Cardiac septum (tissue), 1 donor: ENCODE data around the gene NUBPL. TPM values are rescaled to one million over a fixed set of nuclear protein-coding genes. Genes with fewer than 3 reads are reported as not detected.

Experiments
- DNase-seq: peaks from one replicate; pipeline ENCODE4 v3.0.0-alpha.2; 2020; ENCODE audit warnings: low spot score
- intact Hi-C: fragments of 100-400 bp; cut with DNase I; formaldehyde crosslinking; loops from one replicate; pipeline ENCODE4 v1.14.0; 2022
- total RNA-seq: library from RNA; stranded (reverse); fragmentation: NEBNext Ultra II Directional; extraction: Animal tissue kit (Norgen Biotek cat#: 25700); gene quantifications from one replicate; pipeline ENCODE4 v1.2.1, GENCODE V29; 2021
- donor health status: DM: no; HTN: no; CAD: no.

NUBPL gene
- total RNA-seq, 1 donor from 2014 or later: 19.5 TPM

- no peak for DNase-seq
- intact Hi-C loops: no loop called here
Observed at GRCh38 chr14:31893221-31893757, 332.1 kb downstream of the NUBPL start.

GRCh38 chr14:31894351-31894750 lies 333.1 kb downstream of the NUBPL start:
- intact Hi-C loops: no loop called here
- DNase-seq: no peak

- intact Hi-C loops: no loop called here
- no peak for DNase-seq
Observed at GRCh38 chr14:31895206-31895605, 334.0 kb downstream of the NUBPL start.

GRCh38 chr14:31895646-31896045 lies 334.4 kb downstream of the NUBPL start:
- intact Hi-C loops: no loop called here
- no peak for DNase-seq

- DNase-seq: no peak
- intact Hi-C loops: no loop called here
Observed at GRCh38 chr14:31897581-31898186, 336.5 kb downstream of the NUBPL start.

- intact Hi-C loops: no loop called here
Observed at GRCh38 chr14:31898838-31899528, 337.8 kb downstream of the NUBPL start.

GRCh38 chr14:31902002-31902401 lies 340.8 kb downstream of the NUBPL start:
- intact Hi-C loops: no loop called here
- DNase-seq: no peak

More at GRCh38 chr14:31898838-31899528, 337.8 kb downstream of the NUBPL start:
- DNase-seq: no peak

GRCh38 chr14:31902945-31903646 lies 341.9 kb downstream of the NUBPL start:
- intact Hi-C loops: no loop called here
- no peak for DNase-seq

GRCh38 chr14:31909977-31910376 lies 348.8 kb downstream of the NUBPL start:
- intact Hi-C loops: no loop called here
- DNase-seq: no peak

Other genes starting within 250 kb of the NUBPL start
- 49.5 TPM for gene HEATR5A, start 140.9 kb upstream of the NUBPL start, total RNA-seq
- gene DTD2, start 103.9 kb upstream of the NUBPL start, total RNA-seq: 5.6 TPM
- gene GPR33, start 73.4 kb upstream of the NUBPL start, total RNA-seq: not detected